ENCODE data around the gene MVB12A. TPM values are rescaled to one million over a fixed set of nuclear protein-coding genes. Genes with fewer than 3 reads are reported as not detected.

MVB12A gene
- total RNA-seq, 1 donor from 2014 or later, result 39.4 TPM

DNA sequence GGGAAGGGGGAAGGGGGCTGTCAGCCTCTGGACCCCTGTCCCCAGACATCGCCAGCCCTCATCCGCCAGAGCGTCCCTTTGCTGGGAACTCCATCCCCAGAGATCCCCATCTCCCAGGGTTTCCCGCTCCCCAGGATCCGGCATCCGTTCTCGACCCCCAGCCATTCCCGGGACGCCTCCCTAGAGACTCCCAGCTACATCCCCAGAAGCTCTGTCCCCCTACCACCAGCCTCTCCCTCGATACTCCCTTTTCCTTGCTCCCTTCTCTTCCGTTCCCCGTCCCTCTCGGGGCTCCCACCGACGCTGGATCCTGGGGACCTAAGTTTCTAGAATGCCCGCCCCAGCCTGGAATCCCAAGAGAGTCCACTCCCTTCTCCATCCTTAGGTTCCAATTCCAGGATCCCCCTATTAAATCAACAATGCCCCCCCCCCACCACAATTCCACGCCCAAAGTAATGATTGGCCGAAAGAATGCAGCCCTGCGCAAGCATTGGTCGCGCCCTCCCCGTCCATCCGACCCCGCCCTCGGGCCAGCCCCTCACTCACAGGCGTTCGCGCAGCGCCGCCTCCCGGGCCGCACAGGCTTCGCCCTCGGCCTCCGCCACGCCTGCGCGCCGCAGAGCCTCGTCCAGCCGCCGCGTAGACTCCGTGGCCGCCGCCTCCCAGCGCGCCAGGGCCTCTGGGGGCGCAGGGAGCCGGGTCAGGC lies 29.0 kb upstream of the MVB12A start:
- Mint-ChIP-seq H3K27me3 (ENCODE audit: low read depth) (no peaks in the 10 kb centered on the region), H3K27ac (ENCODE audit: unreplicated experiment) (no peak overlapping the region), H3K4me3 (ENCODE audit: unreplicated experiment) (peak overlapping the region; percentile 89), H3K36me3 (ENCODE audit: low read depth) (no peaks in the 10 kb centered on the region), H3K4me1 (ENCODE audit: low read depth) (peaks cover 10% of the 10 kb centered on the region), H3K9me3 (ENCODE audit: low read depth) (peaks cover 3% of the 10 kb centered on the region)
- TF ChIP-seq, protein P1, sequence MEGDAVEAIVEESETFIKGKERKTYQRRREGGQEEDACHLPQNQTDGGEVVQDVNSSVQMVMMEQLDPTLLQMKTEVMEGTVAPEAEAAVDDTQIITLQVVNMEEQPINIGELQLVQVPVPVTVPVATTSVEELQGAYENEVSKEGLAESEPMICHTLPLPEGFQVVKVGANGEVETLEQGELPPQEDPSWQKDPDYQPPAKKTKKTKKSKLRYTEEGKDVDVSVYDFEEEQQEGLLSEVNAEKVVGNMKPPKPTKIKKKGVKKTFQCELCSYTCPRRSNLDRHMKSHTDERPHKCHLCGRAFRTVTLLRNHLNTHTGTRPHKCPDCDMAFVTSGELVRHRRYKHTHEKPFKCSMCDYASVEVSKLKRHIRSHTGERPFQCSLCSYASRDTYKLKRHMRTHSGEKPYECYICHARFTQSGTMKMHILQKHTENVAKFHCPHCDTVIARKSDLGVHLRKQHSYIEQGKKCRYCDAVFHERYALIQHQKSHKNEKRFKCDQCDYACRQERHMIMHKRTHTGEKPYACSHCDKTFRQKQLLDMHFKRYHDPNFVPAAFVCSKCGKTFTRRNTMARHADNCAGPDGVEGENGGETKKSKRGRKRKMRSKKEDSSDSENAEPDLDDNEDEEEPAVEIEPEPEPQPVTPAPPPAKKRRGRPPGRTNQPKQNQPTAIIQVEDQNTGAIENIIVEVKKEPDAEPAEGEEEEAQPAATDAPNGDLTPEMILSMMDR (IDR thresholded peaks at IDR 0.05), result peak; percentile 82
- no peak for DNase-seq (ENCODE audit: low spot score)

DNA sequence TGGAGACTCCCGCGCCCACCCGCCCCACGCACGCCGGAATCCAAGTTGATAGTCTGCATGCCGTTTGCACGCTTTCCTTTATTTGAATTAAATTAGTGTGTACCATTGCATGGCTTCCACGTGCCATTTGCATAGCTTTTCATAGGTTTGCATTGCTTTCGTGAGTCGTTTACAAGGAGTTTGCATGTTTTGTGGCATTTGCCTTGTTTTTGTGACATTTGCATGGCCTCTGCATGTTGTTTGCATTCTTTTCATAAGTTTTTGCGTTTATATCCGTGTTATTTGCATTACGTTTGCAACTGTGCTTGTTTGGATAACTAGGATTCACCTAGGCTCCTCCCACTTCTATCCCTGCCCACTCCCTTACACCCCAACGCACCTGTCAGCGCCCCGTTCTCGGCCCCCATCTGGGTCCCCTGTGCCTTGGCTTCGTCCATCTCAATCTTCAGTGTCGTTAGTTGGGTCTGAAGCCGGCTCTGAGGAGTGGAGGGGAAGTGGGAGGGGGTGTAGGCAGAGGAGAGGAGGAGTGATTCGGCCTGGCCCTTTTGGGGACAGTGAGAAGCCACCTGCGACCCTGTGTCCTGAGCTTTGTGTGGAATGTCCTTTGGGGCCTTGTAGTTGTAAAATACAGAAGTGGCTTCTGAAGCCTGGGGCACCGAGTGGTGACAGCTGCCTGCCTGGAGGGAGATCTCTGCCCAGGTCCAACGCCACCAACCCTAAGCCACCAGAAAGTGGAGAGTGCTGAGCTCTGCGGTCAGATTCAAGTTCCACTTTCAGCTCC lies 28.3 kb upstream of the MVB12A start:
- Mint-ChIP-seq H3K27me3 (ENCODE audit: low read depth) (no peaks in the 10 kb centered on the region), H3K4me3 (ENCODE audit: unreplicated experiment) (peak overlapping the region; percentile 89), H3K27ac (ENCODE audit: unreplicated experiment) (no peak overlapping the region), H3K9me3 (ENCODE audit: low read depth) (peaks cover 3% of the 10 kb centered on the region), H3K36me3 (ENCODE audit: low read depth) (no peaks in the 10 kb centered on the region), H3K4me1 (ENCODE audit: low read depth) (peaks cover 10% of the 10 kb centered on the region)
- TF ChIP-seq, protein P1 (IDR thresholded peaks at IDR 0.05), result peak; percentile 43
- no peak for DNase-seq (ENCODE audit: low spot score)

DNA sequence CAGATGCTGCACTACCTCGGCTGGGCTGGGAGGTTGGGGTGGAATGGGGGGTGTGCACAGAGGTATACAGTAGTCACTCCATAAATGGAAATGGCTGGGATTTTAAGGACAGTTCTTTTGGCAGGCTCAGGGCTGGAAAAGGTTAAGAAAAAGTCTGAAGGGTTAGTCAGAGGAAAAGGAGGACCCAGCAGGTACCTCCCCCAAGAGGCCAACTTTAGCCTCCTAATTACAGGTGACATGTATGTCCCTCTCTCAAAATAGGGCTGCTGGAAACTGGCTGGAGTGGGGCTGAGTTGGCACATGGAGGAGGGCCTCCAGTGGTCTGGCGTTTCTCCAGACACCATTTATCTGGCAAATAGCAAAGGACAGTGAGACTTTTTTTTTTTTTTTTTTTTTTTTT lies 26.8 kb upstream of the MVB12A start:
- no peak overlapping the region for H3K4me3 Mint-ChIP-seq (ENCODE audit: unreplicated experiment)
- peaks cover 10% of the 10 kb centered on the region for H3K4me1 Mint-ChIP-seq (ENCODE audit: low read depth)
- no peaks in the 10 kb centered on the region for H3K36me3 Mint-ChIP-seq (ENCODE audit: low read depth)
- TF ChIP-seq, protein P1 (IDR thresholded peaks at IDR 0.05), result no peak
- DNase-seq (ENCODE audit: low spot score), result no peak
- no peak overlapping the region for H3K27ac Mint-ChIP-seq (ENCODE audit: unreplicated experiment)
- H3K27me3 Mint-ChIP-seq (ENCODE audit: low read depth), result no peaks in the 10 kb centered on the region
- H3K9me3 Mint-ChIP-seq (ENCODE audit: low read depth), result peaks cover 3% of the 10 kb centered on the region

DNA sequence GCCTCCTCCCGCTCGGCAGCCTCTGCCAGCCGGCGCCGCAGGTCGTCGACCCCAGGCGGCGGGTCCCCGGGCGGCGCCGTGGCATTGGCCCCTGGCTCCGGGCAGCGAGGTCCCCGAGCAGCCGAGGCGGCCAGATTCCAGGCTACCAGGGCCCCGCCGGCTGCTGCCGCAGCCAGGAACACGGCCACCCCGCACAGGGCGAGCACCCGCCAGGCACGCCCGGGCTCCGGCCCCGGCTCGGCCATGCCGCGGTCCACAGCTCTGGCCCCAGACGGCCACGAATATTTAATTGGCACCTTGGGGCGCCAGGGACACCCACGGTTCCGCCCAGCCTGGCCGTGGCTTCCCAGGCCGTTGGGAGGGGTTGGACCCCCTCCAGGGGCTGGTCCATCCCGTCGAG lies 25.9 kb upstream of the MVB12A start, which contains the start of gene CCDC194:
TSS of gene CCDC194 (minus strand) at position 283 of the 400 bp plus-strand sequence. CDS start at position 245, 38 bp downstream.
- H3K27me3 Mint-ChIP-seq (ENCODE audit: low read depth), result no peaks in the 10 kb centered on the region
- H3K27ac Mint-ChIP-seq (ENCODE audit: unreplicated experiment), result no peak within 1 kb of the TSS
- H3K4me1 Mint-ChIP-seq (ENCODE audit: low read depth), result peaks cover 10% of the 10 kb centered on the region
- TF ChIP-seq, protein P1 (IDR thresholded peaks at IDR 0.05), result no peak
- H3K36me3 Mint-ChIP-seq (ENCODE audit: low read depth), result no peaks in the 10 kb centered on the region
- H3K9me3 Mint-ChIP-seq (ENCODE audit: low read depth), result peaks cover 3% of the 10 kb centered on the region
- H3K4me3 Mint-ChIP-seq (ENCODE audit: unreplicated experiment), result no peak within 1 kb of the TSS
- no peak for DNase-seq (ENCODE audit: low spot score)

DNA sequence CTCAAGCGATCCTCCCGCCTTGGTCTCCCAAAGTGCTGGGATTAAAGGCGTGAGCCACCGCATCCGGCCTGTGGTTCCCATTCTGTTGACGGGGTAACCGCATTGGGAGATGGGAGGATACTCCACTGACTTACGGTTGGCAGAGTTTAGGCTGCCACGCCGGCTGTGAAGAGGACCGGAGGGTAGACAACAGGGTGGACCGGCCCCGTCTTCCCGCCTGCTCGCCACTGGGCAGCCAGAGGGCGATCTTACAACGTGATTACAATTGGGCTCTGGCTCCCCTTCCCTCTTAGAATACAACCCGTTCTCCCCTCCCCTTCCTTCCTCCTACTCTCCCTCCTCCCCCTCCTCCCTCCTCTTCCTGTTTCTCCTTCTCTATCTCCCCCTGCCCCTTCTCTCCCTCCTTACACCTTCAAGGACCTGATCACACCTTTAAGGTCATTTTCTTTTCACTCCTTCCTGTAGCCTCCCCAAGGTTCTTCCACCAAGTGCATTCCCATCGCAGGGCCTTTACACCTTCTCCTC lies 24.9 kb upstream of the MVB12A start:
- TF ChIP-seq, protein P1 (IDR thresholded peaks at IDR 0.05), result peak; percentile 77
- Mint-ChIP-seq H3K27ac (ENCODE audit: unreplicated experiment) (no peak overlapping the region), H3K4me1 (ENCODE audit: low read depth) (peaks cover 10% of the 10 kb centered on the region), H3K27me3 (ENCODE audit: low read depth) (no peaks in the 10 kb centered on the region), H3K4me3 (ENCODE audit: unreplicated experiment) (peak overlapping the region; percentile 31), H3K36me3 (ENCODE audit: low read depth) (no peaks in the 10 kb centered on the region), H3K9me3 (ENCODE audit: low read depth) (no peaks in the 10 kb centered on the region)
- no peak for DNase-seq (ENCODE audit: low spot score)

Data from chondrocyte (in vitro differentiated cells).